GM19240 (cell line): ENCODE measurements around the gene CREB3.
A peak's percentile ranks its signal among the peaks of the same experiment; 100 is the strongest.

Source experiments
- DNase-seq: peaks from one replicate; pipeline ENCODE4 v3.0.0; 2011; ENCODE audit warnings: low spot score; ENCODE audit not compliant: insufficient read length

The CREB3 gene

GRCh38 chr9:35748858-35749514, 16.5 kb downstream of the CREB3 start, which contains the start of the genes GBA2 and RGP1:
Gene GBA2, minus strand, starts transcription at chr9:35749228. Its CDS starts 524 bp downstream, at chr9:35748704.
Gene RGP1, plus strand, starts transcription at chr9:35749287. Its CDS starts 469 bp downstream, at chr9:35749756.
- no peak for DNase-seq

- DNase-seq = no peak
These were observed 17.2 kb downstream of the CREB3 start for GRCh38 chr9:35749515-35750255.

GRCh38 chr9:35750256-35750531, 17.7 kb downstream of the CREB3 start:
- DNase-seq = no peak

- DNase-seq = no peak
These were observed 21.0 kb downstream of the CREB3 start for GRCh38 chr9:35753466-35753865.

GRCh38 chr9:35754264-35754663, 21.8 kb downstream of the CREB3 start, which contains the start of gene MSMP:
Gene MSMP, minus strand, starts transcription at chr9:35754276. Its CDS starts 147 bp downstream, at chr9:35754129.
- DNase-seq = no peak

GRCh38 chr9:35755071-35755470, 22.6 kb downstream of the CREB3 start:
- DNase-seq = no peak

- DNase-seq = peak; percentile 37
These were observed 24.1 kb downstream of the CREB3 start for GRCh38 chr9:35756275-35757225.

GRCh38 chr9:35757226-35757891, 24.9 kb downstream of the CREB3 start:
- no peak for DNase-seq

GRCh38 chr9:35757892-35758275, 25.4 kb downstream of the CREB3 start:
- no peak for DNase-seq

- no peak for DNase-seq
These were observed 26.1 kb downstream of the CREB3 start for GRCh38 chr9:35758475-35759050.

GRCh38 chr9:35759795-35760194, 27.3 kb downstream of the CREB3 start:
- no peak for DNase-seq

GRCh38 chr9:35760651-35761050, 28.2 kb downstream of the CREB3 start:
- no peak for DNase-seq

GRCh38 chr9:35763181-35763580, 30.7 kb downstream of the CREB3 start:
- DNase-seq = no peak

GRCh38 chr9:35763803-35764202, 31.3 kb downstream of the CREB3 start:
- DNase-seq = no peak

- DNase-seq = no peak
These were observed 34.5 kb downstream of the CREB3 start for GRCh38 chr9:35766997-35767396.

- no peak for DNase-seq
These were observed 35.0 kb downstream of the CREB3 start for GRCh38 chr9:35767458-35767857.

GRCh38 chr9:35769763-35770162, 37.3 kb downstream of the CREB3 start:
- DNase-seq = no peak

GRCh38 chr9:35771075-35771433, 38.6 kb downstream of the CREB3 start:
- DNase-seq = no peak

GRCh38 chr9:35771534-35771933, 39.1 kb downstream of the CREB3 start:
- DNase-seq = no peak

- DNase-seq = no peak
These were observed 39.5 kb downstream of the CREB3 start for GRCh38 chr9:35771943-35772342.
